Ascending aorta (tissue), 2 donors: ENCODE results near the gene SMC6. TPM values are rescaled to one million over a fixed set of nuclear protein-coding genes. Genes with fewer than 3 reads are reported as not detected.

ENCODE experiments used
- DNase-seq, 2 donors: peaks; one replicate each; pipeline ENCODE4 v3.0.0-alpha.2; 2019; ENCODE audit warnings: low spot score in 2 of 2
- H3K27ac ChIP-seq, 2 donors: fragments of 200-600 bp; sonication (generic); one replicate each; pipeline ENCODE4 v1.5.1; 2016 to 2017; ENCODE audit warnings: mild to moderate bottlenecking in 1 of 2
- H3K27me3 ChIP-seq: fragments of 200-600 bp; sonication (generic); one replicate; pipeline ENCODE4 v1.5.1; 2017
- H3K36me3 ChIP-seq, 2 donors: fragments of 200-600 bp; sonication (generic); one replicate each; pipeline ENCODE4 v1.5.1; 2016
- H3K4me1 ChIP-seq, 2 donors: fragments of 200-600 bp; sonication (generic); one replicate each; pipeline ENCODE4 v1.5.1; 2016 to 2017; ENCODE audit warnings: mild to moderate bottlenecking in 1 of 2
- H3K4me3 ChIP-seq, 2 donors: fragments of 200-600 bp; sonication (generic); one replicate each; pipeline ENCODE4 v1.5.1; 2016 to 2017; ENCODE audit warnings: mild to moderate bottlenecking in 1 of 2
- H3K9me3 ChIP-seq, 2 donors: fragments of 200-600 bp; sonication (generic); one replicate each; pipeline ENCODE4 v1.5.1; 2016
- intact Hi-C: fragments of 100-400 bp; cut with DNase I; formaldehyde crosslinking; loops from one replicate; pipeline ENCODE4 v1.15.1; 2023
- total RNA-seq: library from RNA; depleted of rRNA; stranded (reverse); fragments of >200 nt; gene quantifications from one replicate; pipeline ENCODE4 v1.1.0, GENCODE V29; 2016
- TF ChIP-seq, protein P1 (sequence below), 3 experiments: fragments of 200-600 bp in 2 of 3; fragments of 450-650 bp in 1 of 3; sonication (generic) in 2 of 3; IDR thresholded peaks; one replicate each; pipeline ENCODE4 v1.5.1; 2016 to 2019; ENCODE audit warnings: antibody characterized with exemption in 3 of 3, mild to moderate bottlenecking in 1 of 3, moderate library complexity in 1 of 3

Gene SMC6
- total RNA-seq, 1 donor from 2014 or later: 6.2 TPM

DNA sequence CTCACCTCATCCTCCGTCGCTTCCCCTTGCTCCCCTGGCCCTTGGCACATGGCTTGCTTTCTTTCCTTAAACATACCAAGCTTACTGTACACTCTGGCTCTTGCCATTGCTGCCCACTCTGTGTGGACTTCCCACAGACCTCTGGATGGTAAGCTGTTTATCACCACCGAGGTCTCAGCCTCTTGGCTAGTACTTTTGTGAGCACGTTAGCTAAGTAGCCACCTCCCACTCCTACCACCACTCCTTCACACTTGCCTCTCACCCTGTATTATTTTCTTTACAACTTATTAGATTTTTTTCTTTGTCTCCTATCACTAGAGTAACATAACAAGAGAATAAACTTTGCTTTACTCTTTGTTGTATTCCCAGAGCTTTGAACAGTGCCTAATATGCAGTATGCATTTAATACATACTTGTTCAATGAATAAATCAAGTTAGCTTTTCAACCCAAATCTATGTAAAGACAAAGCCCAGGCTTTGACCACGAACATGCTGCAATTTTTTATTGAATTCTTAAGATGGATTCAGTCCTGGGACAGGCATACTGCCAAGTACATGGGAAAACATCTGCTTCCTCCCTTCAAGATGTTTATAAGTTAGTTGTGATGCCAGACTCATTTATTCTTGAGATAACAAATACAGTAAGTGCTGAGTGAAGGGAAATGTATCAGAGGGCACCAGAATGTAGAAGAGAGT lies 37.7 kb upstream of the SMC6 start:
- Histone ChIP-seq H3K27ac (no peak overlapping the region), H3K4me3 (no peak overlapping the region), H3K27me3 (no peaks in the 10 kb centered on the region), H3K4me1 (no peaks in the 10 kb centered on the region), H3K9me3 (no peaks in the 10 kb centered on the region), H3K36me3 (no peaks in the 10 kb centered on the region)
- intact Hi-C loops: no loop called here
- DNase-seq: no peak
- TF ChIP-seq, protein P1, sequence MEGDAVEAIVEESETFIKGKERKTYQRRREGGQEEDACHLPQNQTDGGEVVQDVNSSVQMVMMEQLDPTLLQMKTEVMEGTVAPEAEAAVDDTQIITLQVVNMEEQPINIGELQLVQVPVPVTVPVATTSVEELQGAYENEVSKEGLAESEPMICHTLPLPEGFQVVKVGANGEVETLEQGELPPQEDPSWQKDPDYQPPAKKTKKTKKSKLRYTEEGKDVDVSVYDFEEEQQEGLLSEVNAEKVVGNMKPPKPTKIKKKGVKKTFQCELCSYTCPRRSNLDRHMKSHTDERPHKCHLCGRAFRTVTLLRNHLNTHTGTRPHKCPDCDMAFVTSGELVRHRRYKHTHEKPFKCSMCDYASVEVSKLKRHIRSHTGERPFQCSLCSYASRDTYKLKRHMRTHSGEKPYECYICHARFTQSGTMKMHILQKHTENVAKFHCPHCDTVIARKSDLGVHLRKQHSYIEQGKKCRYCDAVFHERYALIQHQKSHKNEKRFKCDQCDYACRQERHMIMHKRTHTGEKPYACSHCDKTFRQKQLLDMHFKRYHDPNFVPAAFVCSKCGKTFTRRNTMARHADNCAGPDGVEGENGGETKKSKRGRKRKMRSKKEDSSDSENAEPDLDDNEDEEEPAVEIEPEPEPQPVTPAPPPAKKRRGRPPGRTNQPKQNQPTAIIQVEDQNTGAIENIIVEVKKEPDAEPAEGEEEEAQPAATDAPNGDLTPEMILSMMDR (IDR thresholded peaks at IDR 0.05): no peak

DNA sequence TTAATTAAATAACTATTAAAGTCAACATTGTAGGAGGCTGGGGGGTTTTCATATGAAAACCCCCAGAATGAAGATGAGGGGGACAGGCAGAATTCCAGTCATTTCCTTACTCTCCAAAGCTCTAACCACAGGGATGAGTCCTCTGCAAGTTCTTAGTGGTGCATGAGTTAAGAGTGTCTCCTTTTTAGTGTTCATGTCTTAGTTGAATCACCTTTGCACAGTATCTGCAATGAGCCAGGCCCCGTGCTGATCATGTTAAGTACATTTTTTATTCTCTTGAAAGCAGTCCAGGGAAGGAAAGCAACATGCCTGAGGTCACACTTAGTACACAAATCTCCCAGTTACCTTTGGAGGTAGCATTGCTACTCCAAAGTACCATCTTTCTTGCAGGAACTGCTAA lies 36.9 kb upstream of the SMC6 start:
- no peak for DNase-seq
- no peak overlapping the region for H3K27ac ChIP-seq
- H3K9me3 ChIP-seq: no peaks in the 10 kb centered on the region
- intact Hi-C loops: no loop called here
- TF ChIP-seq, protein P1 (IDR thresholded peaks at IDR 0.05): no peak
- no peaks in the 10 kb centered on the region for H3K27me3 ChIP-seq
- H3K4me3 ChIP-seq: no peak overlapping the region
- H3K4me1 ChIP-seq: no peaks in the 10 kb centered on the region
- no peaks in the 10 kb centered on the region for H3K36me3 ChIP-seq

DNA sequence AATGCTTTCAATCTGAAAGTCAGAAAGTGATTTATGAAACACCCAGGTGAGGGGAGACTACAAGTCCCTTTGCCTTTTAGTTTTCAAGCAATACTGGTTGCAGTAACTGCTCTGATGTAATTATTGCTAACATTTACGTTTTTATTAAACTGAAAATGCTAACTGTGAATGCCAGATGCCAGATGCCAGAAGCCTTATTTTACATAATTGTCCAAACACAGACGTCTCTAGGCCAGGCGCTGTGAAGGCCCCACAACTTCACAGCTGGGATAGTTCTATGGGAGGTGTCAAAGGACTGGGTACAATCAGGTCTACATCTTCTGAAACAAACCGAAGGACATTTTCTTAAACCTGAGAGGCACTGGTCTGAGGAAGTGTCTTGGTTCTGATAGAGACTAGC lies 35.2 kb upstream of the SMC6 start:
- Histone ChIP-seq H3K27ac (no peak overlapping the region), H3K4me3 (no peak overlapping the region), H3K36me3 (no peaks in the 10 kb centered on the region), H3K4me1 (no peaks in the 10 kb centered on the region), H3K27me3 (no peaks in the 10 kb centered on the region), H3K9me3 (no peaks in the 10 kb centered on the region)
- TF ChIP-seq, protein P1 (IDR thresholded peaks at IDR 0.05): no peak
- intact Hi-C loops: no loop called here
- DNase-seq: no peak

DNA sequence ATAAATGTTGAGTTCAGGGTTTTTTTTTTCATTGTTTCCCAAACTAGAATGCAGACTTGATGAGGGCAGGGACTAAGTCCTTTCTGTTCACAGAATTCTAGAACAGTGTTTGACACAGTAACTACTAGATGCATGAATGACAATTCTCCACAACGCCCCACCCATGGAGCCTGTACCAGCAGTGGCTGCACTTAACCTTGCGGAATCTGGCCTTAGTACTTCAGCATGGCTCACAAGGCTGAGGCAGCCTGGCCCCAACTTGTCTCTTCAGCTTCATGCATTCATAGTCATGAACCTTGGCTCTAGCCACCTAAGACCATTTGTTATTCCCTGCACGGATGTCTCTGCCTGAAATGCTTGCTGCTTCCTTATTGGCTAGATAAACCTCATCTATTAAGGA lies 33.1 kb upstream of the SMC6 start:
- DNase-seq: no peak
- Histone ChIP-seq H3K36me3 (no peaks in the 10 kb centered on the region), H3K27me3 (no peaks in the 10 kb centered on the region), H3K27ac (no peak overlapping the region), H3K4me1 (no peaks in the 10 kb centered on the region), H3K9me3 (no peaks in the 10 kb centered on the region), H3K4me3 (no peak overlapping the region)
- TF ChIP-seq, protein P1 (IDR thresholded peaks at IDR 0.05): no peak
- intact Hi-C loops: no loop called here

DNA sequence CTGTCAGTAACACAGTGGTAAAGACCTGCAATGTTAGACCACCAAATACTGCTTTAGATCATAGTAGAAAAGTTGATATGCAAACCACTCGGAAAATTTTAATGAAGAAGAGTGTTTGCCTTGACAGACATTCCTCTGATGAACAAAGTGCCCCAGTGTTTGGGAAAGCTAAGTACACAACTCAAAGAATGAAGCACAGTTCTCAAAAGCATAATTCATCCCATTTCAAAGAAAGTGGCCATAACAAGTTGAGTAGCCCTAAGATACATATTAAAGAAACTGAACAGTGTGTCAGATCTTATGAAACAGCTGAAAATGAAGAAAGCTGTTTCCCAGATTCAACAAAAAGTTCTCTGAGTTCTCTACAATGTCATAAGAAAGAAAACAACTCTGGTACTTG lies 27.9 kb upstream of the SMC6 start:
- Histone ChIP-seq H3K36me3 (no peaks in the 10 kb centered on the region), H3K4me3 (no peak overlapping the region), H3K27ac (no peak overlapping the region), H3K27me3 (no peaks in the 10 kb centered on the region), H3K9me3 (no peaks in the 10 kb centered on the region), H3K4me1 (no peaks in the 10 kb centered on the region)
- TF ChIP-seq, protein P1 (IDR thresholded peaks at IDR 0.05): no peak
- intact Hi-C loops: no loop called here
- no peak for DNase-seq

DNA sequence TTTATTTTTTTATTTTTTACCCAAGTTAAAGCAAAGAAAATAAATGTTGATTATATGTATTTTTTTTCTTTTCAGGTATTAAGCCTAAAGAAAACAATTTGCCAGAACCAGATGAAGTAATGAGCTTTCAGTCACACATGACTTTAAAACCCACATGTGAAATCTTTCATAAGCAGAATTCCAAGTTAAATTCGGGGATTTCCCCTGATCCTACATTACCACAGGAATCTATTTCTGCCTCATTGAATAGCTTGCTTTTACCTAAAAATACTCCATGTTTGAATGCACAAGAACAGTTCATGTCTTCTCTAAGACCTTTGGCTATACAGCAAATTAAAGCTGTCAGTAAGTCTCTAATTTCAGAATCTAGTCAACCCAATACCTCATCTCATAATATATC lies 26.9 kb upstream of the SMC6 start:
- no peak overlapping the region for H3K27ac ChIP-seq
- H3K4me1 ChIP-seq: no peaks in the 10 kb centered on the region
- no peak for DNase-seq
- no peaks in the 10 kb centered on the region for H3K36me3 ChIP-seq
- no peak overlapping the region for H3K4me3 ChIP-seq
- TF ChIP-seq, protein P1 (IDR thresholded peaks at IDR 0.05): no peak
- no peaks in the 10 kb centered on the region for H3K27me3 ChIP-seq
- no peaks in the 10 kb centered on the region for H3K9me3 ChIP-seq
- intact Hi-C loops: no loop called here
